Hypothalamus (tissue), 51 donors: ENCODE results near the gene STK39.

Source experiments
- DNase-seq, 51 donors: peaks; one replicate each; lab custom pipeline; 2025; lab: John Stamatoyannopoulos, UW

STK39 gene

DNA sequence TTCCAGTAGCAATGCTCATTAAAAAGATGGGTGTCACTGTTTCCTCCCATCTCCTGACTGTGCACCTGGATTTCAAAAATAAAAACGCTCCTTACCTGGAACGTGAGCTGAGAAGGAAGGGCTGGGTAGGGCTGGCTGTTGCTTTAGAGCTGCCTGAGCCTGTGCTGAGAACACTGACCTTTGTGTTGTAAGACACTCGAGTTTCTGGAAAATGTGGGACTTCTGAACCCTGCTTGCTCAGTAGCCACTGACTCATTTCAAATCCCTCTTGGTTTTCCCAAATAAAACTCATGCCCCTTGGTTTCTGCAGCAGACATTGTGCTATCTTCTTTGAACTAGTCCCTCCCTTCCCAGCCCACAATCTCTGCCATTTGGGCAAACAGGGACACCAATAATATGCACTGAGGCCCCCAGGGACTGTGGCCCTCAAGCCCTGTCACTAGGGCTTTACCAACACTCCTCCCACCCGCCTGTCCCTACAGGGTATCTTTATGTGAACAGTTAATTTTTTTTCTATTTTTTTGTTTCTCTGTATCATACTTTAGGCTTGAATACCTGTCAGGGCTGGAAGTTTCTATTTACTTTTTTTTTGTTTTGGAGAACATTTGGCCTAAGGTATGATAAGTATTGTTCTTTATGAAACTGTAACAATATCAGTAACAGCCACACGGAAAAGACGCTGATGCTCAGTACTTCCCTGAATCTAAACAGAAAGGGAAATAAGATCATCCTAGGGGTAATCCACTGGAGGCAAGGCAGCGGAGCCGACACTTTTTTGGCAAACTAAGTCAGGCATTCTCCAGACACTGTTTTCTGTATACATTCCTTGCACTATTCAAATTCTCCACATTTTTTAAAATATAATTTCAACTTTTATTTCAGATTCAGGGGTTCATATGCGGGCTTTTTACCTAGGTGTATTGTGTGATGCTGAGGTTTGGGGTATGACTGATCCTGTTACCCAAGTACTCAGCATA, 280.2 kb downstream of the STK39 start:
- no peak for DNase-seq

GRCh38 chr2:167965907-167966761, 281.3 kb downstream of the STK39 start:
- no peak for DNase-seq

GRCh38 chr2:167964650-167965413, 282.6 kb downstream of the STK39 start:
- no peak for DNase-seq

- DNase-seq, result no peak
Observed at GRCh38 chr2:167963899-167964649, 283.3 kb downstream of the STK39 start.

- no peak for DNase-seq
Observed at GRCh38 chr2:167962436-167963226, 284.8 kb downstream of the STK39 start.

GRCh38 chr2:167961536-167962048, 285.8 kb downstream of the STK39 start:
- no peak for DNase-seq

- no peak for DNase-seq
Observed at GRCh38 chr2:167960089-167960747, 287.2 kb downstream of the STK39 start.

DNA sequence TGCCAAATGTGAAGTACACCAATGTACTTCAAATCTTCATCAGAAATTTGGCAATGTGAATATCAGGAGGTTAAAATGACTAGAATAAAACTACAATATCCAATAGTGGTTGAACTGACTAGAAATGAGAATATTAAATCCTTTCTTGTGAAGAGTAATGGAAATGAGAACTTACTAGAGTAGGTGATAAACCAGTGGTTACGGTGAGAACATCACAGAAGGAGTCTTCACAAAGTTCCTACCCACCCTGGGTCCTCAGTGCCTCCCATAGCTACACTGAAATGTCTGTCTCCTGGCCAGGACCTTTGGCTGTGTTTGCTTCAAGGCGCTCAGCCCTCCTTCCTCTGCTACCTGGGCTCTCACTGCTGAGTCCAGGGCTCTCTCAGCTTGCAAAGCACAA, 289.7 kb downstream of the STK39 start:
- no peak for DNase-seq

- DNase-seq, result no peak
Observed at GRCh38 chr2:167955264-167955906, 292.0 kb downstream of the STK39 start.

- DNase-seq, result no peak
Observed at GRCh38 chr2:167954495-167954894, 292.9 kb downstream of the STK39 start.

- no peak for DNase-seq
Observed at GRCh38 chr2:167953776-167954175, 293.6 kb downstream of the STK39 start.

- DNase-seq, result no peak
Observed at GRCh38 chr2:167950571-167950970, 296.8 kb downstream of the STK39 start.

- DNase-seq, result no peak
Observed at GRCh38 chr2:167946441-167946841, 301.0 kb downstream of the STK39 start.

- DNase-seq, result no peak
Observed at GRCh38 chr2:167945660-167946368, 301.6 kb downstream of the STK39 start.

- no peak for DNase-seq
Observed at GRCh38 chr2:167944825-167945659, 302.4 kb downstream of the STK39 start.

- no peak for DNase-seq
Observed at GRCh38 chr2:167943897-167944296, 303.5 kb downstream of the STK39 start.
